H1 (cell line): ENCODE measurements around the gene HERC3. TPM values are rescaled to one million over a fixed set of nuclear protein-coding genes. Genes with fewer than 3 reads are reported as not detected.

Experiments
- GTF2F1 ChIP-seq: IDR thresholded peaks from 2 replicates; pipeline ENCODE4 v1.6.1; 2012; ENCODE audit warnings: low read depth, low read length, improper control_type of control experiment, borderline replicate concordance
- HDAC6 ChIP-seq: IDR thresholded peaks from one replicate; pipeline ENCODE4 v1.7.1; 2012; ENCODE audit warnings: low read depth, mild to moderate bottlenecking, inconsistent platforms, low read length, moderate library complexity
- PHF8 ChIP-seq: fragments of 200-600 bp; sonication (generic); conservative IDR thresholded peaks from 2 replicates; pipeline ENCODE4 v1.7.1; 2012; ENCODE audit warnings: low read depth, mild to moderate bottlenecking, inconsistent platforms, low read length, moderate library complexity
- RBBP5 ChIP-seq: IDR thresholded peaks from 2 replicates; pipeline ENCODE4 v1.7.1; 2012; ENCODE audit warnings: low read depth, mild to moderate bottlenecking, inconsistent platforms, low read length, moderate library complexity, borderline replicate concordance
- RXRA ChIP-seq: IDR thresholded peaks from 2 replicates; pipeline ENCODE4 v1.6.1; 2011; ENCODE audit warnings: low read depth, mild to moderate bottlenecking, low read length, moderate library complexity; ENCODE audit not compliant: insufficient read depth
- SP2 ChIP-seq: IDR thresholded peaks from 2 replicates; pipeline ENCODE4 v1.6.1; 2012; ENCODE audit warnings: mild to moderate bottlenecking, low read length, inconsistent platforms
- polyA plus RNA-seq, 7 experiments: library from polyadenylated mRNA; depleted of rRNA in 3 of 7; stranded (reverse) in 5 of 7; unstranded in 2 of 7; fragments of >200 nt in 5 of 7; fragments of 200-250 nt in 2 of 7; gene quantifications; 1 replicate in 5 of 7; 2 replicates in 1 of 7; 4 replicates in 1 of 7; pipeline versions ENCODE4 v1.2.1 to v1.2.3, GENCODE V29; 2011 to 2013; ENCODE audit warnings: missing spikeins in 2 of 7, mixed read lengths in 2 of 7
- total RNA-seq: library from RNA; stranded (reverse); fragmentation: NEBNext Ultra II Directional; extraction: Animal tissue kit (Norgen Biotek cat#: 25700); gene quantifications from 2 replicates; pipeline ENCODE4 v1.2.1, GENCODE V29; 2021
- TF ChIP-seq, protein P1 (sequence below): IDR thresholded peaks from 2 replicates; pipeline ENCODE4 v1.6.1; 2011; ENCODE audit warnings: low read length, improper control_type of control experiment
- TF ChIP-seq, protein P2 (sequence below): fragments of 300-600 bp; sonication (generic); IDR thresholded peaks from 2 replicates; pipeline ENCODE4 v1.7.1; 2012; ENCODE audit warnings: low read length, moderate library complexity, mild to moderate bottlenecking, inconsistent platforms; ENCODE audit not compliant: insufficient replicate concordance

Gene HERC3
- total and polyA plus RNA-seq, 2 of the 8 experiments (the other 6 are each of a cell fraction or from before 2014, with no cell fraction given) = 1.4 to 5.7 TPM

DNA sequence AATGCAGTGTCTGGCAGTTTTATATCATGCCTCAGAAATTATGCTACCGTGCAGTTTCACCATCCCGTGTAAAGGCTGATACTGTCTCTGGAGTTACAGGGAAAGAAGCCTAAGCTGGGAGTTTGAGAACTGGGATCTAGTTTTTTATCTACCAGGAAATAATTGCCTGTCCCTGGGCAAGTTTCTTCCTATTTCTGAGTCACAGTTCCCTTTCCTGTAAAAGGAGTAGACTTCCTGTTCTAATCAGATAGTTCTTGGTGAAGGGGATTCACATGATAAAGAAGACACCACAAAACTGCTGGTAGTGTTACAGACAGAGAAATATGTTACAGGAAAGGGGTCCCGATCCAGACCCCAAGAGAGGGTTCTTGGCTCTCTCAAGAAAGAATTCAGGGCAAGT, 17.1 kb downstream of the HERC3 start (continued):
- no peak for TF ChIP-seq RBBP5
- TF ChIP-seq, protein P1, sequence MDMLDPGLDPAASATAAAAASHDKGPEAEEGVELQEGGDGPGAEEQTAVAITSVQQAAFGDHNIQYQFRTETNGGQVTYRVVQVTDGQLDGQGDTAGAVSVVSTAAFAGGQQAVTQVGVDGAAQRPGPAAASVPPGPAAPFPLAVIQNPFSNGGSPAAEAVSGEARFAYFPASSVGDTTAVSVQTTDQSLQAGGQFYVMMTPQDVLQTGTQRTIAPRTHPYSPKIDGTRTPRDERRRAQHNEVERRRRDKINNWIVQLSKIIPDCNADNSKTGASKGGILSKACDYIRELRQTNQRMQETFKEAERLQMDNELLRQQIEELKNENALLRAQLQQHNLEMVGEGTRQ = no peak
- TF ChIP-seq SP2 = no peak
- TF ChIP-seq, protein P2, sequence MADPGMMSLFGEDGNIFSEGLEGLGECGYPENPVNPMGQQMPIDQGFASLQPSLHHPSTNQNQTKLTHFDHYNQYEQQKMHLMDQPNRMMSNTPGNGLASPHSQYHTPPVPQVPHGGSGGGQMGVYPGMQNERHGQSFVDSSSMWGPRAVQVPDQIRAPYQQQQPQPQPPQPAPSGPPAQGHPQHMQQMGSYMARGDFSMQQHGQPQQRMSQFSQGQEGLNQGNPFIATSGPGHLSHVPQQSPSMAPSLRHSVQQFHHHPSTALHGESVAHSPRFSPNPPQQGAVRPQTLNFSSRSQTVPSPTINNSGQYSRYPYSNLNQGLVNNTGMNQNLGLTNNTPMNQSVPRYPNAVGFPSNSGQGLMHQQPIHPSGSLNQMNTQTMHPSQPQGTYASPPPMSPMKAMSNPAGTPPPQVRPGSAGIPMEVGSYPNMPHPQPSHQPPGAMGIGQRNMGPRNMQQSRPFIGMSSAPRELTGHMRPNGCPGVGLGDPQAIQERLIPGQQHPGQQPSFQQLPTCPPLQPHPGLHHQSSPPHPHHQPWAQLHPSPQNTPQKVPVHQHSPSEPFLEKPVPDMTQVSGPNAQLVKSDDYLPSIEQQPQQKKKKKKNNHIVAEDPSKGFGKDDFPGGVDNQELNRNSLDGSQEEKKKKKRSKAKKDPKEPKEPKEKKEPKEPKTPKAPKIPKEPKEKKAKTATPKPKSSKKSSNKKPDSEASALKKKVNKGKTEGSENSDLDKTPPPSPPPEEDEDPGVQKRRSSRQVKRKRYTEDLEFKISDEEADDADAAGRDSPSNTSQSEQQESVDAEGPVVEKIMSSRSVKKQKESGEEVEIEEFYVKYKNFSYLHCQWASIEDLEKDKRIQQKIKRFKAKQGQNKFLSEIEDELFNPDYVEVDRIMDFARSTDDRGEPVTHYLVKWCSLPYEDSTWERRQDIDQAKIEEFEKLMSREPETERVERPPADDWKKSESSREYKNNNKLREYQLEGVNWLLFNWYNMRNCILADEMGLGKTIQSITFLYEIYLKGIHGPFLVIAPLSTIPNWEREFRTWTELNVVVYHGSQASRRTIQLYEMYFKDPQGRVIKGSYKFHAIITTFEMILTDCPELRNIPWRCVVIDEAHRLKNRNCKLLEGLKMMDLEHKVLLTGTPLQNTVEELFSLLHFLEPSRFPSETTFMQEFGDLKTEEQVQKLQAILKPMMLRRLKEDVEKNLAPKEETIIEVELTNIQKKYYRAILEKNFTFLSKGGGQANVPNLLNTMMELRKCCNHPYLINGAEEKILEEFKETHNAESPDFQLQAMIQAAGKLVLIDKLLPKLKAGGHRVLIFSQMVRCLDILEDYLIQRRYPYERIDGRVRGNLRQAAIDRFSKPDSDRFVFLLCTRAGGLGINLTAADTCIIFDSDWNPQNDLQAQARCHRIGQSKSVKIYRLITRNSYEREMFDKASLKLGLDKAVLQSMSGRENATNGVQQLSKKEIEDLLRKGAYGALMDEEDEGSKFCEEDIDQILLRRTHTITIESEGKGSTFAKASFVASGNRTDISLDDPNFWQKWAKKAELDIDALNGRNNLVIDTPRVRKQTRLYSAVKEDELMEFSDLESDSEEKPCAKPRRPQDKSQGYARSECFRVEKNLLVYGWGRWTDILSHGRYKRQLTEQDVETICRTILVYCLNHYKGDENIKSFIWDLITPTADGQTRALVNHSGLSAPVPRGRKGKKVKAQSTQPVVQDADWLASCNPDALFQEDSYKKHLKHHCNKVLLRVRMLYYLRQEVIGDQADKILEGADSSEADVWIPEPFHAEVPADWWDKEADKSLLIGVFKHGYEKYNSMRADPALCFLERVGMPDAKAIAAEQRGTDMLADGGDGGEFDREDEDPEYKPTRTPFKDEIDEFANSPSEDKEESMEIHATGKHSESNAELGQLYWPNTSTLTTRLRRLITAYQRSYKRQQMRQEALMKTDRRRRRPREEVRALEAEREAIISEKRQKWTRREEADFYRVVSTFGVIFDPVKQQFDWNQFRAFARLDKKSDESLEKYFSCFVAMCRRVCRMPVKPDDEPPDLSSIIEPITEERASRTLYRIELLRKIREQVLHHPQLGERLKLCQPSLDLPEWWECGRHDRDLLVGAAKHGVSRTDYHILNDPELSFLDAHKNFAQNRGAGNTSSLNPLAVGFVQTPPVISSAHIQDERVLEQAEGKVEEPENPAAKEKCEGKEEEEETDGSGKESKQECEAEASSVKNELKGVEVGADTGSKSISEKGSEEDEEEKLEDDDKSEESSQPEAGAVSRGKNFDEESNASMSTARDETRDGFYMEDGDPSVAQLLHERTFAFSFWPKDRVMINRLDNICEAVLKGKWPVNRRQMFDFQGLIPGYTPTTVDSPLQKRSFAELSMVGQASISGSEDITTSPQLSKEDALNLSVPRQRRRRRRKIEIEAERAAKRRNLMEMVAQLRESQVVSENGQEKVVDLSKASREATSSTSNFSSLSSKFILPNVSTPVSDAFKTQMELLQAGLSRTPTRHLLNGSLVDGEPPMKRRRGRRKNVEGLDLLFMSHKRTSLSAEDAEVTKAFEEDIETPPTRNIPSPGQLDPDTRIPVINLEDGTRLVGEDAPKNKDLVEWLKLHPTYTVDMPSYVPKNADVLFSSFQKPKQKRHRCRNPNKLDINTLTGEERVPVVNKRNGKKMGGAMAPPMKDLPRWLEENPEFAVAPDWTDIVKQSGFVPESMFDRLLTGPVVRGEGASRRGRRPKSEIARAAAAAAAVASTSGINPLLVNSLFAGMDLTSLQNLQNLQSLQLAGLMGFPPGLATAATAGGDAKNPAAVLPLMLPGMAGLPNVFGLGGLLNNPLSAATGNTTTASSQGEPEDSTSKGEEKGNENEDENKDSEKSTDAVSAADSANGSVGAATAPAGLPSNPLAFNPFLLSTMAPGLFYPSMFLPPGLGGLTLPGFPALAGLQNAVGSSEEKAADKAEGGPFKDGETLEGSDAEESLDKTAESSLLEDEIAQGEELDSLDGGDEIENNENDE = no peak
- no peak for TF ChIP-seq HDAC6
- TF ChIP-seq RXRA = no peak
- TF ChIP-seq PHF8 = no peak
- TF ChIP-seq GTF2F1 = no peak
- TF ChIP-seq, all 59 proteins: peak for 0
